Left colon (tissue), 2 donors: Measurements from ENCODE around the gene DOCK4. TPM values are rescaled to one million over a fixed set of nuclear protein-coding genes. Genes with fewer than 3 reads are reported as not detected.
"Not testable (repeated sequence)": the region's sequence is repeated elsewhere in the genome, so short reads cannot be mapped to it uniquely, and the experiment has no call there.

Source experiments
- ATAC-seq: fragments of 200-7000 bp; cut with Tn5 transposase; one replicate; pipeline ENCODE4 v1.9.1; 2020; ENCODE audit warnings: mild to moderate bottlenecking, moderate library complexity
- DNase-seq, 2 donors: peaks; one replicate each; pipeline ENCODE4 v3.0.0-alpha.2; 2020
- intact Hi-C, 2 donors: fragments of 100-400 bp; cut with DNase I in 1 of 2; cut with micrococcal nuclease in 1 of 2; formaldehyde crosslinking; loops; one replicate each; pipeline versions ENCODE4 v1.11.2 to v1.14.0; 2022; cut with DNase I, micrococcal nuclease
- total RNA-seq, 2 donors: library from RNA; stranded (reverse); fragmentation: NEBNext Ultra II Directional; extraction: Animal tissue kit (Norgen Biotek cat#: 25700); gene quantifications; one replicate each; pipeline ENCODE4 v1.2.1, GENCODE V29; 2021
- donor health status: DM: no; HTN: no; CAD: no.
- donor health status: DM: yes; HTN: yes; CAD: no.

Gene DOCK4
- total RNA-seq, 2 donors from 2014 or later: 6.6 to 11.5 TPM

GRCh38 chr7:111954474-111955381 lies 251.5 kb downstream of the DOCK4 start:
- intact Hi-C loops: no loop called here
- no peak for DNase-seq
- no peak for ATAC-seq

DNA sequence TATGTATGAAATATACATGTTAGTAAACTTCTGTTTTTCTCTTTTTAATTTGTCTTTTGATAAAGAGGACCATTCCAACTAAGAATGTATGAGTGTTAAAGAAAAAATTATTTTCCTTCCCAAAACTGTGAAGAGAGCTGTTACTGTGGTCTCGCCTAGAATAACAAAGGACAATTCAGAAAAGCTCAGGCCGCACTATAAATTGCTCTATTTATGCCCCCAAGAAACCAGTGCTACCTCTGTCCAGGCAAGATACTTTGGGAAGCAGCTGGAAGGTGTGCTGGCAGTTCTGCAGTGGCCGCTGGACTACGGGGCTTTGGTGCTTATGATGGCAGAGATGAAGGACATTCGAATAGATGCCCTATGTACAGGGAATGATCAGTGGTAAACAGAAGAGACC lies 252.1 kb downstream of the DOCK4 start:
- intact Hi-C loops: no loop called here

GRCh38 chr7:111953611-111954010 lies 252.6 kb downstream of the DOCK4 start:
- ATAC-seq: peak; percentile 71
- no peak for DNase-seq

More for the DNA sequence above, 252.1 kb downstream of the DOCK4 start:
- DNase-seq (no peak), ATAC-seq (no peak)

DNA sequence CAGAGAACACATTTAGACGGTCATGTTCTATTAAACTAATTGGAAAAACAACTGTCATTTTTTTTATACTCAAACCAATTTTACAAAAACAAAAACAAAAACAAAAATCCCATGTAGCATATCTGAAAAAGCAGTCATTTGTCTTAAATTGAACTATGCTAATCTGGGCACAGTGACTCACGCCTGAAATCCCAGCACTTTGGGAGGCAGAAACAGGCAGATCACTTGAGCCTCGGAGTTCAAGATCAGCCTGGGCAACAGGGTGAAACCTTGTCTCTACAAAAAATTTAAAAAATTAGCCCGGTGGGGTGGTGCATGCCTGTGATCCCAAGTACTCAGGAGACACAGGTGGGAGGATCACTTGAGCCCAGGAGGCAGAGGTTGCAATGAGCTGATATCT lies 253.4 kb downstream of the DOCK4 start:
- no peak for DNase-seq
- no peak for ATAC-seq

More at GRCh38 chr7:111953611-111954010, 252.6 kb downstream of the DOCK4 start:
- intact Hi-C loops: no loop called here

GRCh38 chr7:111951052-111951451 lies 255.1 kb downstream of the DOCK4 start:
- ATAC-seq: no peak
- DNase-seq: no peak
- intact Hi-C loops: no loop called here

More for the DNA sequence above, 253.4 kb downstream of the DOCK4 start:
- intact Hi-C loops: no loop called here

DNA sequence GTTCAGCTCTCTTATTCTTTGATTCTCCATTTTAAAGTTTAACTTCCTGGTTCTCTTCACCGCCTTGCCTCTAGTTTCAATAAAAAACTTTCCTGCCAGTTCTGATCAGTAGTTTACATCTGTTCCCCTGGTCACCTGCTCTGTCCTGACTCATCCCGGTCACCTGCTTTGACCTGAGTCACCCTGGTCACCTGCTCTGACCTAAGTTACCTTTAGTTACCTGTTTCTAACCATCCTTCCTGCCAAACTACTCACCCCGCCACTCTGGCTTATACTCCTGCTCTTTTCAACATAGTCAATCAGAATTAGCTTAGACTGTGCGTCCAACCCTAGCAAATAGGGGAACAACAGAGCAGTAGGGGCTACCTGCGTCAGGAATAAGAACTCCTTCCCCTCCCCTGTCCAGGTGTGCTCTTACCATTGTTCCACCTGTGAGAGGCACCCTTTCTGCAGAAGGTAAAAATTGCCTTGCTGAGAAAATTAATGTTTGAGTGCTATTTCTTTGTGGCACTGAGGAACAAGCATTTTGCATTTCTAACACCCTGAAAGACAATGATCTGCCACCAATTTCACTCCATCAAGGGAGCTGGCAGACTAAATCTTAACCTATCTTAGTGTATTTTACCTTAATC lies 263.6 kb downstream of the DOCK4 start:
- no peak for ATAC-seq
- DNase-seq: no peak
- intact Hi-C loops: no loop called here

DNA sequence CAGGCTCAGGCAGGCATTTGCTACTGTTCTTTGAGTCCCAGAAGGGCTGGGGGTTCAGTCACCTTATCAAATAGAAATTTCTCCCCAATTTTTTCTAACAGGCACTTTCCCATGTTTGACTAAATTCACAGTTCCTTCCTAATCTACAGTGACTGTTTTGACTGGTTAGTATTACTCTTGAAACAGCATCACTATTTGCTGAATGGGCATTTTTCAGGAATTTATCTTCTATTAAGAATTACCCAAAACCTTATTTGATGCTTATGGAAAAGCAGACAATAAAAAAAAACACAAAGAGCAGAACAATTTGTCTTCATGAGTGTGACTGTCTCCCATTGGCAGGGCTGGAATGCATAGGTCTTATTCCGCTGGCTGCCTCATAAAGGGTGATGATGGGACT lies 269.0 kb downstream of the DOCK4 start:
- intact Hi-C loops: no loop called here
- DNase-seq (no peak), ATAC-seq (no peak)

GRCh38 chr7:111933609-111934008 lies 272.6 kb downstream of the DOCK4 start:
- ATAC-seq (peak; percentile 70), DNase-seq (no peak)
- intact Hi-C loops: no loop called here

- no peak for ATAC-seq
- DNase-seq: no peak
- intact Hi-C loops: no loop called here
These were observed 274.2 kb downstream of the DOCK4 start for GRCh38 chr7:111931958-111932357.

GRCh38 chr7:111931016-111931517 lies 275.1 kb downstream of the DOCK4 start:
- no peak for DNase-seq
- ATAC-seq: peak; percentile 81
- intact Hi-C loops: no loop called here

GRCh38 chr7:111929264-111929663 lies 276.9 kb downstream of the DOCK4 start:
- DNase-seq (no peak), ATAC-seq (no peak)
- intact Hi-C loops: no loop called here

DNA sequence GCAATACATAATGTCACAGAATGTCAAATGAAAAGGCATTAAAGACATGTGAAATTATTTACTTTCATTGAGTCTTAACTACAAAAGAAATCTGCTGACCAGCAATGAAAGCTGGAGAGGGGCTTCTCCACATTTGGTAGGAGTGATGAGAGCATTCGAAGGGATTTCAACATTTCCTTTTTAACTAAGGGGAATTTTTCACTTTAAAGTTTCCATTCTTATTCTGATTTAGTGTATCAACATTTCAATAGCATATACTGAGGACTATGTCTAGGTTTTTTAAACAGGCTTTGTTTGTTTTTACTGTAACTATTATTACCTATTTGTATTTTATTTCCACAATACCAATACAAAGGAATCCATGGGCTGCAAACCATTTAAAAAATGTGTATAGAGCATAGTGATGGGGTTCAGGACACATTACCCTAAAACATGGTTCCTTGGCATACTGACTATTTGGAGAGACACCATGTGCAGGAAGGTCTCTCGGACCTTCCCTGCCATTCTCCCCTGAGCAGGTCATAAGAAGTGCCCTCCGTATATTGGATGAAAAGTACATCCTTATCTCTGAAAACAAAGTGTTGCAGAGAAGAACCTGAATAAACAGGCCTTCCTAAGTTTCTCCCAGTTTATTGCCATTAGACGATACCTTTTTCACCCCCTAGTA lies 278.7 kb downstream of the DOCK4 start:
- intact Hi-C loops: no loop called here
- ATAC-seq (no peak), DNase-seq (no peak)

GRCh38 chr7:111920329-111920728 lies 285.9 kb downstream of the DOCK4 start:
- intact Hi-C loops: no loop called here
- ATAC-seq (no peak), DNase-seq (no peak)

DNA sequence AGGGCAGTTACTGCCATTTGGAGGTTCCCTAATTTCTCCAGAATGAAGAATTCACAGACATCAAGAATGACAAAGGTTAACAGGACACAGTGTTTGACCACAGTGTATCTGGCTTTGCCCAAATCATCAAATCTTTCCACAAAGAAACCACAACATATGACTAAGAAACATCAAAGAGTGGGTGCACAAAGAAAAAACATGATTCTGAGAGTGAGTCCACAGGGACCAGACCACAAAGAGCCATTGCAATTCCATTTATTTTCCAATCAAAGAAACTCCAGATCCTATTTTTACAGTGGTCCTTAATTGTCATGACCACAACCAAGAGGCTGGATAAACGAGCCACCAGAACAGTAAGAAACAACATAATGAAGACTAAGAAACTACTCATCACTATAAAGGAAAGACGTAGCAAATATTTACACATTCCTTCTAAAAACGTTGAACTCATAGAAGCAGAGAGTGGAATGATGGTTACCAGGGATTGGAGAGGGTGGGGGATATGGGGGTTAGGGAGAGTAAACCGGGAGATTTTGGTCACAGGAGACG lies 286.5 kb downstream of the DOCK4 start:
- no peak for ATAC-seq
- intact Hi-C loops: no loop called here
- no peak for DNase-seq

GRCh38 chr7:111919164-111919563 lies 287.0 kb downstream of the DOCK4 start:
- ATAC-seq: no peak
- intact Hi-C loops: no loop called here
- DNase-seq: no peak

DNA sequence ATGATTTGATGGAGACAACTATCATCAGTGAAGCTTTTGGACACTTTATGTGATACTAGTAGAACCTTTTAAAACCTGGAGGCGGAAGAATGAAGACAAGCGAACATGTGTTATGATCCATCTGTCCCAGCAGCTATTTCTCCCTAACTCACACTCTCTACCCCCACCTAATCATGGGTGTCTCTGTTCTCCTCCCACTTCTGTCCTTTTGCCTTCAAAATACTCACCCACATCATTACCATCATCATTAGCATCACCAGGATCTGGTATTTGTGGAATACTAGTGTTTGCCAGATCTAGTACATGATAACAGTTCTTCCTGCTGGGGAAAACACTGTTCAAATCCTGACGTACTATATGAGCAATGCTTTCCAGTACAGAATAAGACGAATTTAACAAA lies 287.7 kb downstream of the DOCK4 start:
- intact Hi-C loops: no loop called here
- no peak for DNase-seq
- ATAC-seq: no peak

- intact Hi-C loops, DNase-seq, ATAC-seq: not testable (repeated sequence)
These were observed 288.8 kb downstream of the DOCK4 start for GRCh38 chr7:111917404-111917803.

DNA sequence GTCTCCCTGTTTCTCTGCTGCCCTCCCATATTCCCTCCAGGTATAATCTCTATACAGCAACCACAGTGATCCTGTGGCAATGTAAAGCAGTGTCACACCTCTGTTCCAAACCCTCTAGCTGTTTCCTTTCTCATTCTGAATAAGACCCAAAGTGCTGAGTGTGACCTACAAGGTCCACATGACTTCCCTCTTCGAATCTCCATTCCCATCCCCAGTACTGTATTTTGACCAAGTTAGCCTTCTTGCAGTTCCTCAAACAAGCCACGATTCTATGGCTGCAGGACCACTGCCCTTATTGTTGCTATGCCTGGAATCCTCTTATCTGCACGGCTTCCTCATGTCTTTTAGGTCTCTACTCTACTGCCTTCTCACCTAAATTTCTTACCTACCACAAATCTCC lies 291.9 kb downstream of the DOCK4 start:
- no peak for DNase-seq
- no peak for ATAC-seq
- intact Hi-C loops: no loop called here
